ENCODE measurements around the gene FGGY.

DNA sequence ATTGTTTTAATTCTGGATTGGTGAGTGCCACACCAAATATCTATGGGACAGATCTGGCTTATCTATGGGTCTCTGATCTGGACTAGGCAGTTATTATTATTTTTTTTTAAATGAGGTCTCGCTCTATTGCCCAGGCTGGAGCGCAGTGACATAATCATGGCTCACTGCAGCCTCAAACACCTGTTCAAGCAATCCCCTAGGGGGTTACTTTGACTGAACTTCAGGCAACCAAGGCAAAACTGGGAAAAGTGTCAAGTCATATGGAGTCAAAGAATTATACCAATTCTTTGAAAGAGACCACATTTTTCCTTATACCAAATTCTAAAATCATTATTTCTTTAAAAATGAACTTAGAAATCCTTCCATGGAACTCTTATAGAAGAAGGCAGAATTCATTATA lies 388.8 kb downstream of the FGGY start:
- no peak for TF ChIP-seq POLR2AphosphoS5 (IDR thresholded peaks at IDR 0.05)
- TF ChIP-seq, protein P1, sequence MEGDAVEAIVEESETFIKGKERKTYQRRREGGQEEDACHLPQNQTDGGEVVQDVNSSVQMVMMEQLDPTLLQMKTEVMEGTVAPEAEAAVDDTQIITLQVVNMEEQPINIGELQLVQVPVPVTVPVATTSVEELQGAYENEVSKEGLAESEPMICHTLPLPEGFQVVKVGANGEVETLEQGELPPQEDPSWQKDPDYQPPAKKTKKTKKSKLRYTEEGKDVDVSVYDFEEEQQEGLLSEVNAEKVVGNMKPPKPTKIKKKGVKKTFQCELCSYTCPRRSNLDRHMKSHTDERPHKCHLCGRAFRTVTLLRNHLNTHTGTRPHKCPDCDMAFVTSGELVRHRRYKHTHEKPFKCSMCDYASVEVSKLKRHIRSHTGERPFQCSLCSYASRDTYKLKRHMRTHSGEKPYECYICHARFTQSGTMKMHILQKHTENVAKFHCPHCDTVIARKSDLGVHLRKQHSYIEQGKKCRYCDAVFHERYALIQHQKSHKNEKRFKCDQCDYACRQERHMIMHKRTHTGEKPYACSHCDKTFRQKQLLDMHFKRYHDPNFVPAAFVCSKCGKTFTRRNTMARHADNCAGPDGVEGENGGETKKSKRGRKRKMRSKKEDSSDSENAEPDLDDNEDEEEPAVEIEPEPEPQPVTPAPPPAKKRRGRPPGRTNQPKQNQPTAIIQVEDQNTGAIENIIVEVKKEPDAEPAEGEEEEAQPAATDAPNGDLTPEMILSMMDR (IDR thresholded peaks at IDR 0.05) = no peak
